ENCODE data around the gene SF3B2.
"Not testable (repeated sequence)": the region's sequence is repeated elsewhere in the genome, so short reads cannot be mapped to it uniquely, and the experiment has no call there.

SF3B2 gene

DNA sequence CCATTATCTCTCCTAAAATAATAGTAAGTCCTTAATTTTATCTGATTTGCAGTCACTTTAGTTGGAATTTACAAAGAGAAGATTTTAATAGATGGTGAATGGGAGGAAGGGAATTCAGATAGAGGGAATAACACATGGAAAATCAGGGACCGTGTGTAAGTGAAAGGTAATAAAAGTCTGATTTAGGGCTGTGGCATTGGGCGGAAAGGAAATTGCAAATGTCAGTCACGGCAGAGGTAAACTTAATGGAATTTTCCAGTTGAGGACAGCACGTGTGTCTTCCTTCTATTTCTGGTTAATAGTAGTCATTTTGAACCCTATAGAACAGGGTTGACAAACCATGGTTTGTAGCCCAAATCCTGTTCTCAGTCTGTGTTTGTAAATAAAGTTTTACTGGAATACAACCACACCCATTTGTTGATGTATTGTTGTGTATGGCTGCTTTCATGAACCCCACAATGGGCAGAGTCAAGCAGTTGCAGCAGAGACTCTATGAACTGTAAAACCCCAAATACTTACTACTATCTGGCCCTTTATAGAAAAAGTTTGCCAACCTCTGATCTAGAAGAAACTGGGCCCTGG is 52.0 kb downstream of the SF3B2 start:
- H3K4me3 ChIP-seq (ENCODE audit: low read length) = no peak overlapping the region
- peaks cover 16% of the 10 kb centered on the region for H3K4me1 ChIP-seq (ENCODE audit: control insufficient read depth, insufficient read depth, low read length)
- H3K27me3 ChIP-seq (ENCODE audit: control insufficient read depth, insufficient read depth, low read length) = no peaks in the 10 kb centered on the region
- no peaks in the 10 kb centered on the region for H3K9me3 ChIP-seq (replicated peaks; ENCODE audit: low read length)
- H3K36me3 ChIP-seq (ENCODE audit: insufficient read depth, low read length) = peaks cover 3% of the 10 kb centered on the region
- no peak overlapping the region for H3K4me2 ChIP-seq (ENCODE audit: low read length)
- no peak overlapping the region for H3K9ac ChIP-seq (ENCODE audit: low read depth, low read length)

- Histone ChIP-seq H3K4me1 (ENCODE audit: control insufficient read depth, insufficient read depth, low read length) (peaks cover 28% of the 10 kb centered on the region), H3K9me3 (replicated peaks; ENCODE audit: low read length) (no peaks in the 10 kb centered on the region), H3K4me2 (ENCODE audit: low read length) (no peak overlapping the region), H3K4me3 (ENCODE audit: low read length) (no peak overlapping the region), H3K36me3 (ENCODE audit: insufficient read depth, low read length) (no peaks in the 10 kb centered on the region), H3K27me3 (ENCODE audit: control insufficient read depth, insufficient read depth, low read length) (no peaks in the 10 kb centered on the region), H3K9ac (ENCODE audit: low read depth, low read length) (no peak overlapping the region)
Observed at GRCh38 chr11:66106786-66107599, 54.8 kb downstream of the SF3B2 start.

DNA sequence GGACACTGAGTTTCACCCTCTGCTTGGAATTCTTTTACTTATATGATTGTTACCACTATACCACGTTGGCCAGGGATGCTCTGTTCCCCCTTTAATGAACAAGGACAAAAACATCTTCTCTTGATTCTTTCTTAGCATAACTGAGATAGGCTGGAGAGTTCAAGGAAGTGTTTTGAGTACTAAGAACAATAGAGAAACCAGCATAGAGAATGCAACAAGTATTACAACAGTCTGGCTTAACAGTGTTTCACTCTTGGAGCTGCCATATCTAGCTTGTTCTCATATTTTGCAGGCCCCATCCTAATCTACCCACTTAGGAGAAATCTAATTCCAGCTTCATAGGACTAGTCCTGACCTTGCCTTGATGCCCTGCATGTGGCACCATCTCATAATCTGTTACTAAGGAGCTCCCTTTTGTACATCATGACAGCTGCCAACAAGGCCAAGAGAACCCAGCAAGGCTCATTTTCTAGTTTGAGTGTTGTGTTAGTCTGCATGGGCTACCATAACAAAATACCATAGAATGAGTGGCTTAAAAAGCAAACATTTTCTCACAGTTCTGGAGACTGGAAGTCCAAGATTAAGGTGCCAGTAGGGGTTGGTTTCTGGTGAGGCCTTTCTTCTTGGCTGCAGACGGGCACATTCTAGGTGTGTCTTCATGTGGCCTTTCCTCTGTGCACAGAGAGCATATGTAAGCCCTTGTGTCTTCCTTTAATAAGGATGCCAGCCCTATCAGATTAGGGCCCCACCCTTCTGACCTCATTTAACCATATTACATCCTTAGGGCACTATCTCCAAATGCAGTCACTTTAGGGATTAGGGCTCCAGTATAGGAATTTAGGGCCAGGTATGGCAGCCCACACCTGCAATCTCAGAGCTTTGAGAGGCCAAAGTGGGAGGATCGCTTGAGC is 55.7 kb downstream of the SF3B2 start:
- Histone ChIP-seq H3K27me3 (ENCODE audit: control insufficient read depth, insufficient read depth, low read length) (no peaks in the 10 kb centered on the region), H3K4me1 (ENCODE audit: control insufficient read depth, insufficient read depth, low read length) (peaks cover 35% of the 10 kb centered on the region), H3K4me3 (ENCODE audit: low read length) (no peak overlapping the region), H3K9me3 (replicated peaks; ENCODE audit: low read length) (no peaks in the 10 kb centered on the region), H3K36me3 (ENCODE audit: insufficient read depth, low read length) (no peaks in the 10 kb centered on the region), H3K9ac (ENCODE audit: low read depth, low read length) (no peak overlapping the region), H3K4me2 (ENCODE audit: low read length) (no peak overlapping the region)

GRCh38 chr11:66109294-66109693 is 57.1 kb downstream of the SF3B2 start:
- Histone ChIP-seq H3K9ac (ENCODE audit: low read depth, low read length) (no peak overlapping the region), H3K4me1 (ENCODE audit: control insufficient read depth, insufficient read depth, low read length) (peaks cover 46% of the 10 kb centered on the region), H3K4me3 (ENCODE audit: low read length) (no peak overlapping the region), H3K36me3 (ENCODE audit: insufficient read depth, low read length) (no peaks in the 10 kb centered on the region), H3K9me3 (replicated peaks; ENCODE audit: low read length) (no peaks in the 10 kb centered on the region), H3K4me2 (ENCODE audit: low read length) (no peak overlapping the region), H3K27me3 (ENCODE audit: control insufficient read depth, insufficient read depth, low read length) (no peaks in the 10 kb centered on the region)

- Histone ChIP-seq H3K36me3 (ENCODE audit: insufficient read depth, low read length) (no peaks in the 10 kb centered on the region), H3K9ac (ENCODE audit: low read depth, low read length) (no peak overlapping the region), H3K27me3 (ENCODE audit: control insufficient read depth, insufficient read depth, low read length) (no peaks in the 10 kb centered on the region), H3K4me1 (ENCODE audit: control insufficient read depth, insufficient read depth, low read length) (peaks cover 60% of the 10 kb centered on the region), H3K9me3 (replicated peaks; ENCODE audit: low read length) (no peaks in the 10 kb centered on the region), H3K4me2 (ENCODE audit: low read length) (no peak overlapping the region), H3K4me3 (ENCODE audit: low read length) (no peak overlapping the region)
Observed at GRCh38 chr11:66111158-66111557, 59.0 kb downstream of the SF3B2 start.

DNA sequence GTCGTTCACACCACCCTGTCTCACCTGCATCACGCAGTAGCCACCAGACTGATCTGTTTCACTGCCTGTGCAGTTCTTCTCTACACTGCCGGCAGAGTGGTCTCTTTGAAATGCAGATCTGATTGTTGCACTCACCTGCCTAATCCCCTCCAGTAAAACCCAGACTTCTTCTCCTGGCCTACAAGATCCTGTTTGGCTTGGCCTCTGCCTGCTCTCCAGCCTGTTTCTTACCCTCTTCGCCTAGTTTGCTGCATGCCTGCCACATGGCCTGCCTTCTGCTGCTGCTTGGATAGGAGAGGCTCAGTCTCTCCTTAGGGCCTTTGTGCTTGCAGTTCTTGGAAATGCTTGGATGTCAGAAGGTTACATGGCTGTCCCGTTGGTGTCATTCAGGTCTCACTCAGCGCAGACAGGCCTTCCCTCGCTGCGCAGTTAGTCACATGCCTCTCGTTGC is 59.9 kb downstream of the SF3B2 start:
- H3K4me1 ChIP-seq (ENCODE audit: control insufficient read depth, insufficient read depth, low read length) = peaks cover 65% of the 10 kb centered on the region
- no peaks in the 10 kb centered on the region for H3K36me3 ChIP-seq (ENCODE audit: insufficient read depth, low read length)
- H3K27me3 ChIP-seq (ENCODE audit: control insufficient read depth, insufficient read depth, low read length) = no peaks in the 10 kb centered on the region
- peak overlapping the region; percentile 73 for H3K4me2 ChIP-seq (ENCODE audit: low read length)
- peak overlapping the region; percentile 45 for H3K4me3 ChIP-seq (ENCODE audit: low read length)
- H3K9me3 ChIP-seq (replicated peaks; ENCODE audit: low read length) = no peaks in the 10 kb centered on the region
- H3K9ac ChIP-seq (ENCODE audit: low read depth, low read length) = peak overlapping the region; percentile 60

DNA sequence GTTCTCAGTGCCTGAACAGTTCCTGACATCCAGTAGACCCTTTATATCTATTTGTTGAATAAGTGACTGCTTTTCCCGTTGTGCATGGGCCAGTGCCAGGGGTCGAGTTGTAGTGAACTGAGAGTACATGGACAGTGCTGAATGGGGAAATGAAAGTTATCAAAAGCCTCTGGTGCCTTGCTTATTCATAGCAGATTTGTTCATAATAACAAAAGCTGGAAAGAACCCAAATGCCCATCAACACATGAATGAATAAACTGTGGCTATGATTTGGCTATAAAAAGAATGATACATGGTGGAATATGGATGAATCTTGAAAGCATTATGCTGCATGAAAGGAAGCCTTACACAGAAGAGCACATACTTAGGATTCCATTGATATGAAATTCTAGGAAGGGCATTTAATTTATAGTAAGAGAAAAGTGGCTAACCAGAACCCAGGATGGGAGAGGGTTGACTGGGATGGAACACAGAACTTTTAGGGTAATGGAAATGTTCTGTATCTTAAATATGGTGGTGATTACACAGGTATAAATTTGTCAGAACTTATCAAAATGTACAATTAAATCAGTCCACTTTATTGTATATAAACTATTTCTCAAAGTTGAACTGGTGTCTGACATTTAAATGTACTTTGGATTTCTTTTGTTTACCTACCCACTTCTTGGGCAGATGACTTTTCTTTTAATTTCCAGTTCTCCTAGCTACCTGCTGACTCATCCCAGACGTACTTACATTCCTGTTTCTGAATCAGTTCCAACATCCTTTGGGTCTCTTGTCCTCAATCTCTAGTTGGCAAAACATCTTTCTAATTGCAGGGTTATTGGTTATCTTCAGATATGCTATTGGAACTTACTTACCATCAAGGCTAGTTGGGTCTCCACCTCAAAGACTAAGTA is 60.7 kb downstream of the SF3B2 start:
- H3K4me3 ChIP-seq (ENCODE audit: low read length) = peak overlapping the region; percentile 45
- peak overlapping the region; percentile 60 for H3K9ac ChIP-seq (ENCODE audit: low read depth, low read length)

GRCh38 chr11:66114957-66115356 is 62.8 kb downstream of the SF3B2 start:
- not testable (repeated sequence) for H3K27me3 ChIP-seq (ENCODE audit: control insufficient read depth, insufficient read depth, low read length); H3K9me3 ChIP-seq (replicated peaks; ENCODE audit: low read length); H3K4me3 ChIP-seq (ENCODE audit: low read length); H3K36me3 ChIP-seq (ENCODE audit: insufficient read depth, low read length)
- Histone ChIP-seq H3K4me2 (ENCODE audit: low read length) (peak overlapping the region; percentile 67), H3K9ac (ENCODE audit: low read depth, low read length) (peak overlapping the region; percentile 21), H3K4me1 (ENCODE audit: control insufficient read depth, insufficient read depth, low read length) (peaks cover 79% of the 10 kb centered on the region)

More for the DNA sequence above, 60.7 kb downstream of the SF3B2 start:
- Histone ChIP-seq H3K36me3 (ENCODE audit: insufficient read depth, low read length) (no peaks in the 10 kb centered on the region), H3K27me3 (ENCODE audit: control insufficient read depth, insufficient read depth, low read length) (no peaks in the 10 kb centered on the region), H3K4me2 (ENCODE audit: low read length) (peak overlapping the region; percentile 73), H3K4me1 (ENCODE audit: control insufficient read depth, insufficient read depth, low read length) (peaks cover 58% of the 10 kb centered on the region), H3K9me3 (replicated peaks; ENCODE audit: low read length) (no peaks in the 10 kb centered on the region)

- H3K4me1 ChIP-seq (ENCODE audit: control insufficient read depth, insufficient read depth, low read length) = peaks cover 87% of the 10 kb centered on the region
- H3K4me3 ChIP-seq (ENCODE audit: low read length) = peak overlapping the region; percentile 28
- H3K9me3 ChIP-seq (replicated peaks; ENCODE audit: low read length) = no peaks in the 10 kb centered on the region
- peak overlapping the region; percentile 21 for H3K9ac ChIP-seq (ENCODE audit: low read depth, low read length)
- H3K36me3 ChIP-seq (ENCODE audit: insufficient read depth, low read length) = no peaks in the 10 kb centered on the region
- no peaks in the 10 kb centered on the region for H3K27me3 ChIP-seq (ENCODE audit: control insufficient read depth, insufficient read depth, low read length)
- peak overlapping the region; percentile 67 for H3K4me2 ChIP-seq (ENCODE audit: low read length)
Observed at GRCh38 chr11:66115638-66116301, 63.6 kb downstream of the SF3B2 start.

DNA sequence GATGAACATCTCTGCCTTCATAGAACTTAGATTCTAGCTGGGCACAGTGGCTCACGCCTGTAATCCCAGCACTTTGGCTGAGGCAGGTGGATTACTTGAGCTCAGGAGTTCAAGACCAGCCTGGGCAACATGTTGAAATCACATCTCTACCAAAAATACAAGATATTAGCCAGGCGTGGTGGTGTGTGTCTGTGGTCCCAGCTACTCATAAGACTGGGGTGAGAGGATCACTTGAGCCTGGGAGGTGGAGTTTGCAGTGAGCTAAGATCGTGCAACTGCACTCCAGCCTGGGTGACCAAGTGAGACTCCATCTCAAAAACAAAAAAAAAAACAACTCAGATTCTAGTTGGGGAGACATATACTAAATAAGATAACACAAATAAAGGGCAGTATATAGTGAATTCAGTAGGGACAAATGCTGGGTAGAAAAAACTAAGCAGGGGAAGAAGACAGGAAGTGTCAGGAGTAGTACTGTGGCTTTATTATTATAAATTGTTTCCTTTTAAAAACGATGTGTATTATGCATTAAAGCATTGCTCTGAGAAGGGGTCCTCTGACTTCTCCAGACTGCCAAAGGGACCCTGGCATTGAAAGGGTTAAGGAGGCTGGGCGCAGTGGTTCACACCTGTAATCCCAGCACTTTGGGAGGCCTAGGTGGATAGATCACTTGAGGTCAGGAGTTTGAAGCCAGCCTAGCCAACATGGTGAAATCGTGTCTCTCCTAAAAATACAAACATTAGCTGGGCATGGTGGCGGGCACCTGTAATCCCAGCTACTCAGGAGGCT is 64.6 kb downstream of the SF3B2 start:
- Histone ChIP-seq H3K4me1 (ENCODE audit: control insufficient read depth, insufficient read depth, low read length) (peaks cover 79% of the 10 kb centered on the region), H3K9ac (ENCODE audit: low read depth, low read length) (no peak overlapping the region), H3K4me2 (ENCODE audit: low read length) (no peak overlapping the region), H3K9me3 (replicated peaks; ENCODE audit: low read length) (no peaks in the 10 kb centered on the region), H3K4me3 (ENCODE audit: low read length) (no peak overlapping the region), H3K36me3 (ENCODE audit: insufficient read depth, low read length) (no peaks in the 10 kb centered on the region), H3K27me3 (ENCODE audit: control insufficient read depth, insufficient read depth, low read length) (no peaks in the 10 kb centered on the region)
